ENCODE data around the gene ZBTB24.

The ZBTB24 gene

DNA sequence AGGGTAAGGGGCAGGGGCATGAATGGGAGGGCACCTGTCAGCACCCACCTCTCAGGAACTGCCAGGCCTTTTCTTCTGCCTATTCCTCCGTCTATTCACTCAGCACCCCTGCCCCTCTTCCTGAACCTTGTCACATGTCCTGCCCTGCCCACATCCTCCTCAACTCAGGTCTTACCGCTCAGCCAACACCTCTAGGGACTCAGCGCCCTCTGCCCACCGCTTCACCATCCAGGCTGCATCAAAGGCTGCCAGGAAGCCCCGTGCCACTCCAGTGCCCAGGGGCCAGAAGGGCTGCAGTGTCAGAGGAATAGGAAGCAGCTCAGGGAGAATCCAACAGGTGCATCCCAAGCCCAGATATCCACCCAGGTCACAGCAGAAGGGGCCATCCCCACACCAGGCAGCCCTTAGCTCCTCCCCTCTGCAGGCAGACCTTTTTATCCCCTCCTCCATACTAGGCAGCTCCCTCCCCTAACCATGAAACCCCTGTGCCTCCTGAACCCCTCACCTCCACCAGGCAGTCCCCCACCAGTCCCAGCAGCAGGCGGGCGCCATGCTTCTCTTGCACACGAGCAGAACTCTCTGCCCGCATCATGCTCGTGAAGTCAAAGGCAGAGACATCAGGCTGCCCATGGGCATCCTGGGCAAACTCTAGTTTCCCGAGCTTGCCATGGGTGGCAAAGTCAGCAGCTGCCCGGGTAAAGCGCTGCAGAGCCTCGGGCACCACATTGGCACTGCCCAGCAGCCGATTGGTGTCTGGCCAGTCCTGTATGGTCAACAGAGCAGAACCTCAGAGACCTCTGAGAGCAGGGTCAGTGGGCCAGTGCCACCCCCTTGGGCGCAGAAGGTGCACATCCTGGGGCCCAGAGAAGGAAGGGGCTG, 33.0 kb downstream of the ZBTB24 start:
- no peak for DNase-seq

GRCh38 chr6:109449064-109449794, 33.8 kb downstream of the ZBTB24 start:
- DNase-seq: no peak

GRCh38 chr6:109448615-109449014, 34.4 kb downstream of the ZBTB24 start:
- no peak for DNase-seq

GRCh38 chr6:109447878-109448555, 35.0 kb downstream of the ZBTB24 start:
- no peak for DNase-seq

GRCh38 chr6:109447087-109447486, 35.9 kb downstream of the ZBTB24 start:
- no peak for DNase-seq

GRCh38 chr6:109446541-109446940, 36.5 kb downstream of the ZBTB24 start:
- DNase-seq: no peak

DNA sequence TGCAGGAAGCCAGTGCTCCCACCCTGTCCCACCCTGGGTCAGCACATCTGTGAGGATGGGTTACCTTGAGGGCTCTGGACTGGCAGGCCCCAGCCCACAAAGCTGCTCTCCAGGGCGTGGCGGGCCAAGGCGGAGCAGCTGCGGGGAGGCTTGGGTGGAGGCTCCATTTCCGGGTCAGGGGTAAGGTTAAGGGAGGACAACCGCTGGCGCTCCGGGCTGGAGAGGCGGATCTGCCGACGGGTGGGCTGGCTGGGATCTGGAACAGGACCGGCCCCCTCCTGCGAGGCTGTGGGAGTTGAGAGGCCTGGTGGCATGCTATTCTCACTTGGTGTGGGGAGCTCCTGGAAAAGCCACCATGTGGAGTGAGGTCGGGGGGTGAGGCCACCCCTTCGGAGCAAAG, 36.9 kb downstream of the ZBTB24 start:
- DNase-seq: no peak

GRCh38 chr6:109445382-109445781, 37.6 kb downstream of the ZBTB24 start:
- DNase-seq: no peak

- no peak for DNase-seq
These were observed 39.5 kb downstream of the ZBTB24 start for GRCh38 chr6:109443425-109443950.

- DNase-seq: no peak
These were observed 40.6 kb downstream of the ZBTB24 start for GRCh38 chr6:109442393-109442924.

DNA sequence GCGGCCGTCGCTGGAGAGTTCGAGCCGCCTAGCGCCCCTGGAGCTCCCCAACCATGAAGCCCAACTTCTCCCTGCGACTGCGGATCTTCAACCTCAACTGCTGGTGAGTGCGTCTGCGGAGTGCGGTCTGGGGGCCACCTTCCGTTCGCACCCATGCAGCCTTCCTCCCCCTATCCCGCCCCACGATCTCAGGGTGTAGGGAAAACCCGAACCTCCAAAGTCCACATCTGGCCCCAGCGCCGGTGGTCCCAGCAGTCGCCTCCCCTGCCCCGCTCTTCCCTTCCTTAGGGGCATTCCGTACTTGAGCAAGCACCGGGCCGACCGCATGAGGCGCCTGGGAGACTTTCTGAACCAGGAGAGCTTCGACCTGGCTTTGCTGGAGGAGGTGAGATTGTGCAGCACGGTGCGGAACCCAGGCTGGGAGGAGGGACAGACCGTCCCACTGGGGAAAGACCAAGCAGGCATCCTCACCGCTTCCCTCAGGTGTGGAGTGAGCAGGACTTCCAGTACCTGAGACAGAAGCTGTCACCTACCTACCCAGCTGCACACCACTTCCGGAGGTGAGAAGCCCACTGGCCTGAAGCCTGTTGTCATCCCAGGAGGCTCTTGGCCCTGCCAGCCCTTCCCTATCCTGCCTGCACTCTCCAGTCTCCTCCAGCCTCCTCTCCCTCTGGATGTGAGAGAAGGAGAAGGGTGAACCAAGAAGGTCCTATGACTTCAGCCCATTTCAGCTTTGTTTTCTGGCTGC, 41.8 kb downstream of the ZBTB24 start:
- DNase-seq: no peak

GRCh38 chr6:109440331-109441068, 42.5 kb downstream of the ZBTB24 start, which contains the start of the genes PPIL6 and SMPD2:
PPIL6 (minus strand) TSS chr6:109440628; CDS start chr6:109440590, 38 bp downstream.
SMPD2 (plus strand) TSS chr6:109440724; CDS start chr6:109441122, 398 bp downstream.
- DNase-seq: peak; percentile 40 to 55

- DNase-seq: no peak
These were observed 47.0 kb downstream of the ZBTB24 start for GRCh38 chr6:109436041-109436440.

DNA sequence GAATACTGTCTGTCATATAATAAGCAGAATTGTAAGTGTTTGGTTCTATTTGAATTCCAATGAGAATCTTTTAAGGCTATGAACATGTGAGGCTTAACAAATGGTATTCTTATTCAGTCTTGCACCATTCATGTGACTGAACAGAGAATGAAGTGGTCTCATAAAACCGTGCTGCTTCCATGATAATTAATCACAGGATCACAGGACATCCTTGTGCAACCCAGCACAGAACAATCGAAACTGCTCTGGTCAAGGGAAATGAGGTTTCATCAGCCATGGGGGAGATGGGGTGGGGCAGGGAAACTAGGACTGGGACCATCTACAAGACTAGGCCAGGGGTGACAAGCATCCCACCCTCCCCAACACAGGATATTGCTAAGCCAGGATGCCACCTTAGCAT, 48.6 kb downstream of the ZBTB24 start:
- DNase-seq: no peak

DNA sequence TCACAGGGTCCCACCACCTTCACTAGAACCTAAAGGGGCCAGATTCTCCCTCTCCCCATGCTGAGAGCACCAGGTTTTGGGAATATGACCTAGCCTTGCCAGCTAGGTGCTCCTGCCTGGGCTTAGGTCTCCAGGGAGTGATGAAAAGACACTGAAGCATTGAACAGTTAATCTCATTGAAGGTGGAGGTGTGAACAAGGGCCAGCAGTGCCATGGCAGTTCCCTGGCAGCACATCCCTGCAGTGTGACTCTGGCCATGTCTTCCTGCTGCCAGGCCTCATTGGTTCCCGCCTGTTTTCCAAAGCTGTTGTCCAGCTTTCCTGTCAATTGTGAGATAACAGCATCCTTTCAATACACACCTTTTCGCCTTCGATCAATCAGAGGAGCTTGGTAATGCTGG, 53.5 kb downstream of the ZBTB24 start:
- no peak for DNase-seq

DNA sequence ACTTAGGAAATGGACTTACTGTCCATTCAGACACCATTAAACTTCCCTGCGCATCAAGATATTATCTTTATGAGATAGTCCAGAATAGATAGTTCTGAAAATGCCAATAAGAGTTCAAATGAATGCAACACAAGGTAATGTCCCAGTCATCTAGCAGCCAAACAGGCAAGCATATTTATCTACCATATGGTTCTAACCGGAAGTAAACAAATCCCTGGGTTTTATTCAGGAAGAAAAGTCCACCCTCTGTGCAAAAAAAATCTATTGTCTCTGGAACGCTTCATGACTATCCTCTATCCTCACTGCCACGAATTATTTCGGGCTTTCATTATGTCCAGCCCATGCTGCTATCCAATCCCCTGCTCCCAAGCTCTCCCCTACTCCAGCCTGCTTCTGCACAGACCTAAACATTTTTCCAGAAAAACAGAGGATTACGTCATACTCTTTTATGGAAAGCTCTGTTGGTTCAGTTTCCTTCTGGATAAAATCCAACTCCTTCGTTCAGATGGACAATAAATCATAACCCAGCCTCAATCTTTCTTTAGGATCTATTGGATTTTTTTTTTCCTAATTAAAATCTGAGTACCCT, 54.0 kb downstream of the ZBTB24 start:
- DNase-seq: no peak

- no peak for DNase-seq
These were observed 58.1 kb downstream of the ZBTB24 start for GRCh38 chr6:109424946-109425345.

GRCh38 chr6:109421184-109421583, 61.8 kb downstream of the ZBTB24 start:
- DNase-seq: no peak

GRCh38 chr6:109420751-109421150, 62.3 kb downstream of the ZBTB24 start:
- no peak for DNase-seq

GRCh38 chr6:109417646-109418045, 65.4 kb downstream of the ZBTB24 start:
- no peak for DNase-seq

All from NCI-H2081 (cell line).